ENCODE results near the gene SRGAP3. TPM values are rescaled to one million over a fixed set of nuclear protein-coding genes. Genes with fewer than 3 reads are reported as not detected.
A peak's percentile ranks its signal among the peaks of the same experiment; 100 is the strongest.

The SRGAP3 gene
- total and polyA plus RNA-seq, 10 of the 15 experiments (the other 5 are each of a cell fraction or from before 2014, with no cell fraction given), result 0.32 to 1.7 (median 0.99) TPM

DNA sequence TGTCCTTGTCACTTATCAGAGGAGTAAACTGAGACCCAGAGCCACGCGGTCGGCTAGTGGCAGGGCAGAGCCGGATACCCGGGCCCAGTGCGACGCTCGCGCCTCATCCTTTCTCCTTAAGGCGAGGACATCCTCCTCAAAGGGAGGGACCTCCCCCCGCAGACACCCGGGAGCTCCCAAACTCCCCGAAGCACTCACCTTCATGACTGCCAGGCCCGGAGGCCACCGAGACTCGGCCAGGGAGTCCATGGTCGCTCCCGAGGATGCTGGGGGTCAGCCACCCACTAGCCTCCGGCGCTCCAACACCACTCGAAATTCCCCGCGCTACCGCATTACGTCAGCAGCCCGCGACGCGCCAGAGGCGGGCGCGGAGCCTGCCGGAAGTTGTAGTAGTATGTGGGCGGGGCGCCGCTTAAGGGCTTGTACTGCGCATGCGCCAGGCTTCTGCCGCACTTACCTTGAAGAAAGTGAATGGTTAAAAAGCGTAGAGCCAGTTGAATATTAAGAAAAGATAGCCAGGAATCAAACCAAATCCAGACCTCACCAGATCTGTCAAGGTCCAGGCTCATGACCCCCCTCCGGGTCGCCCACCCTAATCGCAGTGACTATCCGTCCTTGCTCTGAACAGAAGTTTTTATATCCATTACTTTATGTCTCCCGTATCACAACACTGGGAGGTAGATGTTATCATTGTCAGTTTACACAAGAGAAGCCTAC, 286.2 kb downstream of the SRGAP3 start, which contains the start of gene RAD18 (continued):
- TF ChIP-seq HDAC6 (IDR thresholded peaks at IDR 0.05; ENCODE audit: unreplicated experiment) (no peak), RFX5 (IDR thresholded peaks at IDR 0.05; ENCODE audit: low read depth, low read length) (no peak), NFIC (IDR thresholded peaks at IDR 0.05; ENCODE audit: low read depth, low read length) (peak; percentile 36; the same call in 1 of the 2 replicates), MXI1 (IDR thresholded peaks at IDR 0.05; ENCODE audit: low read depth, low read length) (peak; percentile 84), CBX3 (IDR thresholded peaks at IDR 0.05; ENCODE audit: borderline replicate concordance, low read depth) (no peak)
- TF ChIP-seq, protein P1, sequence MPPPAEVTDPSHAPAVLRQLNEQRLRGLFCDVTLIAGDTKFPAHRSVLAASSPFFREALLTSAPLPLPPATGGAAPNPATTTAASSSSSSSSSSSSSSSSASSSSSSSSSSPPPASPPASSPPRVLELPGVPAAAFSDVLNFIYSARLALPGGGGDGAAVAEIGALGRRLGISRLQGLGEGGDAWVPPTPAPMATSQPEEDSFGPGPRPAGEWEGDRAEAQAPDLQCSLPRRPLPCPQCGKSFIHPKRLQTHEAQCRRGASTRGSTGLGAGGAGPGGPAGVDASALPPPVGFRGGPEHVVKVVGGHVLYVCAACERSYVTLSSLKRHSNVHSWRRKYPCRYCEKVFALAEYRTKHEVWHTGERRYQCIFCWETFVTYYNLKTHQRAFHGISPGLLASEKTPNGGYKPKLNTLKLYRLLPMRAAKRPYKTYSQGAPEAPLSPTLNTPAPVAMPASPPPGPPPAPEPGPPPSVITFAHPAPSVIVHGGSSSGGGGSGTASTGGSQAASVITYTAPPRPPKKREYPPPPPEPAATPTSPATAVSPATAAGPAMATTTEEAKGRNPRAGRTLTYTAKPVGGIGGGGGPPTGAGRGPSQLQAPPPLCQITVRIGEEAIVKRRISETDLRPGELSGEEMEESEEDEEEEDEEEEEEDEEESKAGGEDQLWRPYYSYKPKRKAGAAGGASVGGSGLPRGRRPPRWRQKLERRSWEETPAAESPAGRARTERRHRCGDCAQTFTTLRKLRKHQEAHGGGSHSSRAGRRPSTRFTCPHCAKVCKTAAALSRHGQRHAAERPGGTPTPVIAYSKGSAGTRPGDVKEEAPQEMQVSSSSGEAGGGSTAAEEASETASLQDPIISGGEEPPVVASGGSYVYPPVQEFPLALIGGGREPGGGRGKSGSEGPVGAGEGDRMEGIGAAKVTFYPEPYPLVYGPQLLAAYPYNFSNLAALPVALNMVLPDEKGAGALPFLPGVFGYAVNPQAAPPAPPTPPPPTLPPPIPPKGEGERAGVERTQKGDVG (CRISPR knock-in tag; IDR thresholded peaks at IDR 0.05), result no peak

DNA sequence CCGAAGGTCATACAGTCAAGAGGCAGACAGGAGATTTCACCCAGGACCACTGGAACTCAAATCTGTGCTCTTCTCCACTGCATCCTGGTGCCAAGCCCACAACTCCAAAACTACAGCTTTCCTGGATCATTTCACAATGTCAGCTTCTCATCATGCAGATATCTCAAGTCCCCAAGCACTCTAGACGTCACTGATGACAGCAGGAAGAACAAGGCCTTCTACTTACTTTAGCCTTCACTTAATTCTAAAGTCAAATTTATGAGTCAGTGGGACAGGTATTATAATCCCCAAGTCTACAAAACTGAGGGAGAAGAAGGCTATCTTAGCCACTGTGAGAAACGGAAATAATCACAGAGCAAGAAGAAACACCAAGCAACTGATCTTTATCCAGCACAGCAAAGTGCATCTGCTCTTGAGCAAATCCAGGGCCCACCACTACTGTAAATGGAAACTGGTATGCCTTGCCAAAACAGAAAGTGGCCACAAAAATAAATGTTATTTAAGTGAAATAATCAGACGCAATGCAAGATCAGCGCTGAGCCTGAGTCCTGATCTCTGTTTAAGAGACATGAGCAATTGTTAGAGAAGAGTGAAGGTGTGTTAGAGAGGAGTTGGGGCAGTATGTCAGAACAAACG, 287.1 kb downstream of the SRGAP3 start:
- POLR2A ChIA-PET, result interaction anchor here (0.9 kb wide), 1 partner anchor 433 kb away, joined by 3 read pairs; no protein-coding TSS in a partner anchor
- DNase-seq (ENCODE audit: low read depth, low spot score) (no peak), ATAC-seq (peak; percentile 18), FAIRE-seq (no peak)
- Histone ChIP-seq H3K9me3 (replicated peaks; ENCODE audit: control insufficient read depth, insufficient read depth, low read length) (no peaks in the 10 kb centered on the region), H4K20me1 (ENCODE audit: control insufficient read depth, insufficient read depth) (no peaks in the 10 kb centered on the region), H3K27me3 (replicated peaks in 1 of 2; ENCODE audit: control insufficient read depth in 2 of 2, insufficient read depth in 2 of 2, low read length in 1 of 2) (no peaks in the 10 kb centered on the region), H3K4me3 (peak overlapping the region; percentile 82), H3K36me3 (ENCODE audit: control insufficient read depth in 2 of 2, insufficient read depth in 2 of 2, low read length in 1 of 2) (no peaks in the 10 kb centered on the region), H3K79me2 (ENCODE audit: control insufficient read depth, insufficient read depth, low read length) (peaks cover 39% of the 10 kb centered on the region), H3K4me2 (ENCODE audit: control insufficient read depth, insufficient read depth) (peak overlapping the region; percentile 85), H3K27ac (ENCODE audit: control insufficient read depth, insufficient read depth) (peak overlapping the region; percentile 79), H2AFZ (ENCODE audit: control insufficient read depth, low read depth, low read length) (peak overlapping the region; percentile 98; the same call in 1 of the 2 replicates), H3K9ac (ENCODE audit: control insufficient read depth, insufficient read depth, low read length) (peak overlapping the region; percentile 83), H3K4me1 (ENCODE audit: control insufficient read depth, insufficient read depth, low read length) (no peaks in the 10 kb centered on the region)
- SMC1A ChIA-PET (ENCODE audit: uncharacterized antibody, unreplicated experiment), result interaction anchor here (1.5 kb wide), 1 partner anchor 348 kb away, joined by 4 read pairs; no protein-coding TSS in a partner anchor
- CTCF ChIA-PET, result interaction anchor here (1.0 to 1.2 kb wide), 2 partner anchors 25 to 193 kb away, joined by 4 to 6 read pairs; partner anchors contain the start of gene OXTR
- in situ Hi-C loops (cut with MboI), result no loop called here
- no TSS peak for BruUV-seq (replicated peaks)
- RAD21 ChIA-PET (ENCODE audit: unreplicated experiment), result interaction anchor here (1.4 kb wide), 1 partner anchor 7 kb away, joined by 3 read pairs; no protein-coding TSS in a partner anchor
- 34% methylated on average over 6 of the region's 6 CpGs for WGBS (ENCODE audit: insufficient coverage, insufficient replicate concordance, low lambda C conversion rate, missing lambda C conversion rate)
- intact Hi-C loops (cut with micrococcal nuclease; ENCODE audit: unreplicated experiment), result loop anchor here (5.0 kb wide), 1 partner anchor 295 kb away; no protein-coding TSS in a partner anchor
- no peak for TF ChIP-seq MYC (IDR thresholded peaks at IDR 0.05; ENCODE audit: insufficient read depth, insufficient read length, insufficient replicate concordance, low read length, severe bottlenecking)
- no peak for TF ChIP-seq CHD1 (IDR thresholded peaks at IDR 0.05; ENCODE audit: low read depth, low read length)
- TF ChIP-seq RELA (IDR thresholded peaks at IDR 0.05; ENCODE audit: borderline replicate concordance, partially characterized antibody), result no peak
- TF ChIP-seq, protein P2, sequence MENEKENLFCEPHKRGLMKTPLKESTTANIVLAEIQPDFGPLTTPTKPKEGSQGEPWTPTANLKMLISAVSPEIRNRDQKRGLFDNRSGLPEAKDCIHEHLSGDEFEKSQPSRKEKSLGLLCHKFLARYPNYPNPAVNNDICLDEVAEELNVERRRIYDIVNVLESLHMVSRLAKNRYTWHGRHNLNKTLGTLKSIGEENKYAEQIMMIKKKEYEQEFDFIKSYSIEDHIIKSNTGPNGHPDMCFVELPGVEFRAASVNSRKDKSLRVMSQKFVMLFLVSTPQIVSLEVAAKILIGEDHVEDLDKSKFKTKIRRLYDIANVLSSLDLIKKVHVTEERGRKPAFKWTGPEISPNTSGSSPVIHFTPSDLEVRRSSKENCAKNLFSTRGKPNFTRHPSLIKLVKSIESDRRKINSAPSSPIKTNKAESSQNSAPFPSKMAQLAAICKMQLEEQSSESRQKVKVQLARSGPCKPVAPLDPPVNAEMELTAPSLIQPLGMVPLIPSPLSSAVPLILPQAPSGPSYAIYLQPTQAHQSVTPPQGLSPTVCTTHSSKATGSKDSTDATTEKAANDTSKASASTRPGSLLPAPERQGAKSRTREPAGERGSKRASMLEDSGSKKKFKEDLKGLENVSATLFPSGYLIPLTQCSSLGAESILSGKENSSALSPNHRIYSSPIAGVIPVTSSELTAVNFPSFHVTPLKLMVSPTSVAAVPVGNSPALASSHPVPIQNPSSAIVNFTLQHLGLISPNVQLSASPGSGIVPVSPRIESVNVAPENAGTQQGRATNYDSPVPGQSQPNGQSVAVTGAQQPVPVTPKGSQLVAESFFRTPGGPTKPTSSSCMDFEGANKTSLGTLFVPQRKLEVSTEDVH (IDR thresholded peaks at IDR 0.05; ENCODE audit: low read depth, partially characterized antibody), result no peak
- no peak for TF ChIP-seq MXI1 (IDR thresholded peaks at IDR 0.05; ENCODE audit: low read depth, low read length)
- TF ChIP-seq MTA3 (IDR thresholded peaks at IDR 0.05; ENCODE audit: borderline replicate concordance, low read length), result no peak
- no peak for TF ChIP-seq NFIC (IDR thresholded peaks at IDR 0.05; ENCODE audit: low read depth, low read length)
